ENCODE measurements around the gene EXOC6B.

EXOC6B gene

GRCh38 chr2:72261076-72261475 is 564.8 kb downstream of the EXOC6B start:
- DNase-seq: no peak

- no peak for DNase-seq
Measured at GRCh38 chr2:72255540-72255939, 570.3 kb downstream of the EXOC6B start.

DNA sequence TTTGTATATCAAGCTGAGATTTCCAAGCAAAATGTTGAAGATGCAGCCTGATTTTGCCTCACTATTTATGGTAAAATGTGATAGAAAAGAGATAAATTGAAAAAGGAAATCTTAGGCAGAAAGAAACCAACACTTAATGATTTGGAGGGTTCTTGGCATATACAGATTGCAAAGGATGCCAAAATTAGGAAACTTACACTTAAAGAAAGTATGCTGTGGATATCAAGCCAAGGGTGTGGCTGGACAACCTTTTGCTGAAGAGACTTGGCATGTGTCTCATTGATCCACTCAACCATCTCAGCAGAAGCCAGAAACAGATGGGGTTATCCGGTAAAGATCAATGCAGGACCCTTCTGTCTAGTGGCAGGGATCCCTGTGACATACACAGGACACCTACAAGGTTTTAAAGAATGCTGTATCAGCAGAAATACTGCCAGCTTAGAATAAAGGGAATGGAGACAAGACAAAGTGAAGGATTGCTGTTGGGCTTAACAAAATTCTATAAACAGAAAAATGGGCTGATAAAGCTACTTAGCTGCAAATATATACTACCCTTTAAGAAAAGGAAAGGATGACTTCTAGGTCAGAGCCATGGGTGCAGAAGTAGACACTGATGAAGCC is 570.9 kb downstream of the EXOC6B start:
- DNase-seq: no peak

GRCh38 chr2:72238311-72238710 is 587.5 kb downstream of the EXOC6B start:
- no peak for DNase-seq

DNA sequence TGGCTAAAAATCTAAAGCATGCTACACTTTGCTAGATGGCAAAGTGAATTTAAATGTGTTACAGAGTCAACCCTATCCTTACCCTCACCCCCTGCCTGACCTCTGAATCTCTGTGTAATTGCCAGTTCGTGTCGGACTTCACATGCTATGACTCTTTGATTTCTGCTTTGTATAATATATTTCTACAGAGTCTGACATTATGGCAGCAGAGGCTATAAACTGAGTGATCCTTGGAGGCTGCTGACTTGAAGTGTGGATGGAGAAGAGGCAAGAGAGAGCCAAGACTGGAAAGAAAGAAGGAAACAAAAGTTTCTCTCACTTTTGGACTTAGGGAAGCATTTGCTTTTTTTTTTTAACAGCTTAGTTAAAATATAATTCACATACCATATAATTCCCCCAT is 588.3 kb downstream of the EXOC6B start:
- no peak for DNase-seq

GRCh38 chr2:72236445-72237067 is 589.3 kb downstream of the EXOC6B start:
- no peak for DNase-seq

DNA sequence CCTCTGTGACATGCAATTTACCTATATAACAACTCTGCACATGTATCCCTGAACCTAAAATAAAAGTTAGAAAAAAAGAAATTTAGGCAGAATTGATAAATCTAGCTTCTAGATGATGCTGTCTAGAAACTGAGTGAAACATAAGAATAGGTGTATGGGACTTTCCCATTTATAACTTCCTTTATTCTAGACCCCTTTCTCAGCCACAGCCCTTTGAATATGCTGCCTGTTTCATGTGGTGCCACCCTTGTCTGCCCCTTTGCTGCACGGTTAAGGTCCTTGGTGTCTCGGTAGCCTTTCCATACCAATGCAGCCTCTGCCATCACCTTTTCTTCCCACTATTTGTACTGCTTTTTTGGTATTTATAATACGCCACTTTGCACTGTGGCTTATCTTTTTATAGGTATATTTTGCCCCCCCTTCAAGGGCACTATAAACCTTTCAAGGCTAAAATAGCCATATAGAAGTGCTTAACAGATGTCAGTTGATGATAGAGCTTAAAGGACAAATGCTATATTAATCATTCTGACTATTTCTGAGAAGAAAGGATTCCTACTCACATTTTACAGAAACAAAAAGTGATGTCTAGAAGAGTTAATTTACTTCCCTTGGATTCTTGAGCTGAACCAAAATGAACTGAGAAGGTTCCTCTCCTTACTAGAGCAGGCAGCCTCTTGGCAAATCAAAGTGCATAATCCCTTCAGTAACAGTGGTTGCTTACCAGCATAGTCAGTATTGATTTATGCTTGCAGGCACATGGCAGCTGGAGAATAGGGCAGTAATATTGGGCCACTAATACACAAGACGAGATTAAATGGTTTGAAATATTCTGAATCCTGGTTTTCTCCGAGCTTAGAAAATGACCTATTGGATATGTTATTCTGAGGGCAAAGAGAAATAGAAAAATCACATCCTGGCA is 590.1 kb downstream of the EXOC6B start:
- DNase-seq: no peak

- no peak for DNase-seq
Measured at GRCh38 chr2:72233211-72233610, 592.6 kb downstream of the EXOC6B start.

DNA sequence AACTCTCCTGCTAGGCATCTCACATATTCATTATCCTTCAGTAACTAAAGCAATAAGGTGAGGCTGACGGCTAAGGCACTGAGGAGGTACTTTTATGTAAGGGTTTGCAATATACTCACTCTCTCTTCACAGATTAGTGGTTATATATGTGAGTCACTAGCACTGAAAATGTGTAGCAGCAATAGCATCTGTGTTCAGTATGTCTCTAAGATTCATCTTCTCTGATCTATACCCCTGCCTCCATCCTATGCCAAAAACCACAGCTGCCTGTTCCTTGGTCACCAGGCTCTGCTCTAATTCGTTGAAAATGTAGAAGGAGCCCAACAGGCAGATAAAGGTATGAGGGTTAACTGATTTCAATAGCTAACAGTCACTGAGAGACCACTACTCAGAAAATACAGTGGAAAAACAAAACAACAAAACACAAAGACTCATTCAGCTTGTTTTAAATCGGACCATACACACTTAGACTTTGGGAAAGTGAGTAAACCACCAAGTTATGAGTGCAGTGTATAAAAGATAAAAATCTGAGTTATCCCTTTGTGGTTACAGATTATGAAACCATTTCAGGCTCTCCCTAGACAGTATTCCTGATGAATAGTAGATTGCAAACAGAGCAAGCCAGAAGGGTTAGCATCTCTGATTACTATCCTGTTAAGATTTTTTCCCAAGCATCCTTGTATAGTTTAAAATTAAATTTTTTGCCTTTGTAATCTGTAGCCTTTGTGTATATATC is 602.8 kb downstream of the EXOC6B start:
- no peak for DNase-seq

GRCh38 chr2:72220170-72220569 is 605.7 kb downstream of the EXOC6B start:
- DNase-seq: no peak

- DNase-seq: no peak
Measured at GRCh38 chr2:72214429-72215143, 611.2 kb downstream of the EXOC6B start.

DNA sequence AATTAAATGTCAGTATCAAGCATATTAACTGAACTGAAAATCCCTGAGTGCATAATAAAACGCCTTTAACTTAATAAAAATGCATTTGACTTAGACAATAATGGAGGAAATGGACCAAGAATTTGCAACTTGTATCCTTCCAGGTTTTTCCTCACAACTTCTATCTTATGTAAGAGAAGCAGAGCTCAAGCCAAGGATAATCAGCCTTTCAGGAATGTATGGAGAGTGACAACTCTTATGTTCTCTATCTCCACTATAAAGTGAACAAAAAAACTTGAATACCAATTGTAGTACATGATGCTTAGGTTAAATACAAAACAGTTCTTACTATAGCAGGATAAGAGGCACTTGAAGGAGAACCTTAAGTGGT is 613.4 kb downstream of the EXOC6B start:
- DNase-seq: no peak

- no peak for DNase-seq
Measured at GRCh38 chr2:72211777-72212485, 613.9 kb downstream of the EXOC6B start.

DNA sequence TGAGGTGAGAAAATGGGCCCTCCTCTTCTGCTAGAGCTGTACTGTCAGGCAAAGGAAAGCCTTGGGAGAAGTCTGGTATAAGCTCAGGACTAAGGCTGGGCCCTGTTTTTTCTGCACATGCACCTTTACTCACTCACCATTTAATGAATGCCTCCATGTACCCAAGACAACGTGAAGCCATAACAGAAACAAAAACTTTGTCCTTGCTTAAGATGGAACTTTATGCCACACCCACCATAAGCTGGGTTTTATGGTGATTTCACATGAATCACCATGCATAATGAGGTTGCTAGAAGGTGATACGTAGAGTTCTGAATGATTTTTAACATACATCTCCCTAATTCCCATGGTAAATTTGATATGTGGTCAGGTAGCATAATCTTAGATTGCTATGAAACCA is 614.5 kb downstream of the EXOC6B start:
- no peak for DNase-seq

DNA sequence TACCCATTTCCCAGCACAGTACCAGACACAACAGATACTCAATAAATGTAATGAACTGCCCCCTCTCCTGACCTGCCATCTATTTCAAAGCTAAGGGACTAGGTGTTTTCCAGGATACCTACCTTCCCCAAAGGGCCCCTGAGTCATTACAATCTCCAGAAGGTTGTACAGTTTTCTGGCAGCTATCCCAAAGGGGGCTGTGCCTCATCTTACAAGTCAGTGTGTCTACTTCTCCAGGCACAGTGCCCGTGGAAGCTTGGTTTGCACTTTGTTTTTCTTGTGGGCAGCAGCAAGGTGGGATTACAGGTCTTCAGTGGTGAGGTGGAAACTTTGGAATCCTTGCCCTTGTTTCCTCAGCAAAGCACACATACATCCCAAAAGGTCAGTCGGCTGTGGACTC is 615.4 kb downstream of the EXOC6B start:
- no peak for DNase-seq

DNA sequence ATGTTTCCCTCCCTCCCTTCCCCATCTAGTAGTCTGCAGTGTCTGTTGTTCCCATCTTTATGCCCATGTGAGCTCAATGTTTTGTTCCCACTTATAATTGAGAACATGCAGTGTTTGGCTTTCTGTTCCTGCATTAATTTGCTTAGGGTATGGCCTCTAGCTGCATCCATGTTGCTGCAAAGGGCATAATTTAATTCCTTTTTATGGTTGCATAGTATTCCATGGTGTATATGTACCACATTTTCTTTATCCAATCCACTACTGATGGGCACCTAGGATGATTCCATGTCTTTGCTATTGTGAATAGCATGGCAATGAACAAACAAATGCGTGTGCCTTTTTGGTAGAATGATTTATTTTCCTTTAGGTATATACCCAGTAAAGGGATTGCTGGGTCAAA is 617.6 kb downstream of the EXOC6B start:
- DNase-seq: no peak

DNA sequence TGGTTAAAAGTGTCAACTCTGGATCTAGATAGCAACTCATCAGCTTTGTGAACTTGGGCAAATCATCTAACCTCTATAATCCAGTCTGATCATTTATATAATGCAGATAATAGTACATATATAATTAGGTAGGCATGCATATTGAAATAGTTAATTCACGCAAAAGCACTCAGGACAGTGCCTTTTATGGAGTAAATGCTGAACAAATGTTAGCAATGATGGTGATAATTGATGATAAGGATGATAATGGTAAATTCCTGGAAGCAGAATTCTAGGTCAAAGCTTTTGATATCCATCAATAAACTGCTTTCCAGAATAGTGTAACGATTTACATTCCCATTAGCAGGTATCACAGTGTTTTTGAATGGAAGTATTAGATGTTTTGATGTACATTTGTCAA is 618.5 kb downstream of the EXOC6B start:
- DNase-seq: no peak

GRCh38 chr2:72205504-72205881 is 620.3 kb downstream of the EXOC6B start:
- no peak for DNase-seq

DNA sequence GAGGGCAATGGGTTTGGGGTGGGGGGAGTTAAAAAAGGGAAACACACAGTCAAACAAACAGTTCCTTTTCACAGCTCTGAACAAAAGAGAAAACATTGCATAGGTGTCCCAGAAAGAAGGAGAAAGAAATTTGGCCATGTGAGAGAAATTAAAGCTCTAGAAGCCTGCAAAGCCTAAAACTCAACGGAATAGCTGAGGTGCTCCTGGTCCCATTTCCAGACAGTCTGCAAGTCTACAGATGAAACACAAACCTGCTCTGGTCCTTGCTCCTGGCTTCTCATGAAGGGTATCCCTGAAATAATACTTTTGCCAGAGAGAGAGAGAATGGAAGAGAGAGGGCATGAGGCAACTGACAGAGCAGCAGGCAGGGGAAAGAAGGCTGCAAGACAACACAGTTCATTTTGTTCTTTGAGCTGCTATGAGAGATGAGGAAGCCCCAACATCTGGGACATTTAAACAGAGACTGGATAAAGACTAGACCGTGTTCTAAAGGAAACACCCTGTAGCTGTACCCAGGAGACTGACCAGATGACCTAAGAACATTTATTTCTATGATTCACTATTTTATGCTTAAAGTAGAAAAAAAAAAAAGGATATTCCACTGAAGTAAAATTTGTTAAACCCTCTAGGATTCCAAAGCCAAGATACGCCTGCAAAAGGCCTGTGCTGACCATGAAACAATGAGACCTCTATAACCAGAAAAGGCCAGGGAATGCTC is 620.9 kb downstream of the EXOC6B start:
- no peak for DNase-seq

GRCh38 chr2:72204156-72204785 is 621.6 kb downstream of the EXOC6B start:
- no peak for DNase-seq

Data from NCI-H2107 (cell line).